ENCODE measurements around the gene JAZF1. TPM values are rescaled to one million over a fixed set of nuclear protein-coding genes. Genes with fewer than 3 reads are reported as not detected.

Gene JAZF1
- total and polyA plus RNA-seq, 10 of the 15 experiments (the other 5 are each of a cell fraction or from before 2014, with no cell fraction given): 0.04 to 0.82 (median 0.15) TPM; not detected in 3

DNA sequence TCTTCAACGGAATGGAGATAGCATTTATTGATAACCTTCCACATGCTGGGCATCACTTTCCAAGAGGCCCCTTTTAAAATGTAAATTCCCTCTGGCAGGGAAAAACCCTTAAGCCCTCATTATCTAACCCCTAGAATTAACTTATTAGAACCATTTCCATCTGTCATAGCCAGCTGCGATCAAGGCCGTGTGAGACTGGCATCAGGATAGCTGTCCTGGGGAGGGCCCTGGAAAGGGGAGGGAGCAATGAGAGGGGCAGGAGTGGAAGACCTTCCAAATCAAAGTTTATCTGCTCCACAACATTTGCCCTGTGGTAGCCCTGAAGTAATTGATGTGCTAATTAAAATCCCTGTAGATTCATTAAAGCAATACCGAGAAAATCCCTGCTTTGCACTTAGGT is 45.0 kb upstream of the JAZF1 start:
- H3K27ac ChIP-seq (ENCODE audit: control insufficient read depth, insufficient read depth): no peak overlapping the region
- H3K27me3 ChIP-seq (replicated peaks in 1 of 2; ENCODE audit: control insufficient read depth in 2 of 2, insufficient read depth in 2 of 2, low read length in 1 of 2): no peaks in the 10 kb centered on the region; a peak in 2 of 4 replicates
- intact Hi-C loops (cut with micrococcal nuclease; ENCODE audit: unreplicated experiment): no loop called here
- no peaks in the 10 kb centered on the region for H3K9me3 ChIP-seq (replicated peaks; ENCODE audit: control insufficient read depth, insufficient read depth, low read length)
- ATAC-seq (no peak), FAIRE-seq (no peak), DNase-seq (ENCODE audit: low read depth, low spot score) (no peak)
- in situ Hi-C loops (cut with MboI): no loop called here
- TF ChIP-seq, protein P1, sequence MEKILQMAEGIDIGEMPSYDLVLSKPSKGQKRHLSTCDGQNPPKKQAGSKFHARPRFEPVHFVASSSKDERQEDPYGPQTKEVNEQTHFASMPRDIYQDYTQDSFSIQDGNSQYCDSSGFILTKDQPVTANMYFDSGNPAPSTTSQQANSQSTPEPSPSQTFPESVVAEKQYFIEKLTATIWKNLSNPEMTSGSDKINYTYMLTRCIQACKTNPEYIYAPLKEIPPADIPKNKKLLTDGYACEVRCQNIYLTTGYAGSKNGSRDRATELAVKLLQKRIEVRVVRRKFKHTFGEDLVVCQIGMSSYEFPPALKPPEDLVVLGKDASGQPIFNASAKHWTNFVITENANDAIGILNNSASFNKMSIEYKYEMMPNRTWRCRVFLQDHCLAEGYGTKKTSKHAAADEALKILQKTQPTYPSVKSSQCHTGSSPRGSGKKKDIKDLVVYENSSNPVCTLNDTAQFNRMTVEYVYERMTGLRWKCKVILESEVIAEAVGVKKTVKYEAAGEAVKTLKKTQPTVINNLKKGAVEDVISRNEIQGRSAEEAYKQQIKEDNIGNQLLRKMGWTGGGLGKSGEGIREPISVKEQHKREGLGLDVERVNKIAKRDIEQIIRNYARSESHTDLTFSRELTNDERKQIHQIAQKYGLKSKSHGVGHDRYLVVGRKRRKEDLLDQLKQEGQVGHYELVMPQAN (conservative IDR thresholded peaks at IDR 0.05): no peak
- TF ChIP-seq YBX1 (IDR thresholded peaks at IDR 0.05) (no peak), CEBPB (IDR thresholded peaks at IDR 0.05; ENCODE audit: borderline replicate concordance in 1 of 2, low read depth in 2 of 2, low read length in 2 of 2) (no peak), PML (IDR thresholded peaks at IDR 0.05; ENCODE audit: low read length) (no peak), HDGF (IDR thresholded peaks at IDR 0.05) (no peak), SMAD1 (IDR thresholded peaks at IDR 0.05; ENCODE audit: low read depth, partially characterized antibody) (no peak), ZZZ3 (IDR thresholded peaks at IDR 0.05; ENCODE audit: control insufficient read depth, insufficient read length, low read depth) (no peak), SMAD5 (IDR thresholded peaks at IDR 0.05; ENCODE audit: low read depth) (no peak), ZBED1 (IDR thresholded peaks at IDR 0.05; ENCODE audit: borderline replicate concordance) (no peak), RAD51 (IDR thresholded peaks at IDR 0.05) (no peak)
- TF ChIP-seq, protein P2, sequence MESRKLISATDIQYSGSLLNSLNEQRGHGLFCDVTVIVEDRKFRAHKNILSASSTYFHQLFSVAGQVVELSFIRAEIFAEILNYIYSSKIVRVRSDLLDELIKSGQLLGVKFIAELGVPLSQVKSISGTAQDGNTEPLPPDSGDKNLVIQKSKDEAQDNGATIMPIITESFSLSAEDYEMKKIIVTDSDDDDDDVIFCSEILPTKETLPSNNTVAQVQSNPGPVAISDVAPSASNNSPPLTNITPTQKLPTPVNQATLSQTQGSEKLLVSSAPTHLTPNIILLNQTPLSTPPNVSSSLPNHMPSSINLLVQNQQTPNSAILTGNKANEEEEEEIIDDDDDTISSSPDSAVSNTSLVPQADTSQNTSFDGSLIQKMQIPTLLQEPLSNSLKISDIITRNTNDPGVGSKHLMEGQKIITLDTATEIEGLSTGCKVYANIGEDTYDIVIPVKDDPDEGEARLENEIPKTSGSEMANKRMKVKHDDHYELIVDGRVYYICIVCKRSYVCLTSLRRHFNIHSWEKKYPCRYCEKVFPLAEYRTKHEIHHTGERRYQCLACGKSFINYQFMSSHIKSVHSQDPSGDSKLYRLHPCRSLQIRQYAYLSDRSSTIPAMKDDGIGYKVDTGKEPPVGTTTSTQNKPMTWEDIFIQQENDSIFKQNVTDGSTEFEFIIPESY (IDR thresholded peaks at IDR 0.05): no peak
- TF ChIP-seq, protein P3, sequence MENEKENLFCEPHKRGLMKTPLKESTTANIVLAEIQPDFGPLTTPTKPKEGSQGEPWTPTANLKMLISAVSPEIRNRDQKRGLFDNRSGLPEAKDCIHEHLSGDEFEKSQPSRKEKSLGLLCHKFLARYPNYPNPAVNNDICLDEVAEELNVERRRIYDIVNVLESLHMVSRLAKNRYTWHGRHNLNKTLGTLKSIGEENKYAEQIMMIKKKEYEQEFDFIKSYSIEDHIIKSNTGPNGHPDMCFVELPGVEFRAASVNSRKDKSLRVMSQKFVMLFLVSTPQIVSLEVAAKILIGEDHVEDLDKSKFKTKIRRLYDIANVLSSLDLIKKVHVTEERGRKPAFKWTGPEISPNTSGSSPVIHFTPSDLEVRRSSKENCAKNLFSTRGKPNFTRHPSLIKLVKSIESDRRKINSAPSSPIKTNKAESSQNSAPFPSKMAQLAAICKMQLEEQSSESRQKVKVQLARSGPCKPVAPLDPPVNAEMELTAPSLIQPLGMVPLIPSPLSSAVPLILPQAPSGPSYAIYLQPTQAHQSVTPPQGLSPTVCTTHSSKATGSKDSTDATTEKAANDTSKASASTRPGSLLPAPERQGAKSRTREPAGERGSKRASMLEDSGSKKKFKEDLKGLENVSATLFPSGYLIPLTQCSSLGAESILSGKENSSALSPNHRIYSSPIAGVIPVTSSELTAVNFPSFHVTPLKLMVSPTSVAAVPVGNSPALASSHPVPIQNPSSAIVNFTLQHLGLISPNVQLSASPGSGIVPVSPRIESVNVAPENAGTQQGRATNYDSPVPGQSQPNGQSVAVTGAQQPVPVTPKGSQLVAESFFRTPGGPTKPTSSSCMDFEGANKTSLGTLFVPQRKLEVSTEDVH (IDR thresholded peaks at IDR 0.05; ENCODE audit: low read depth, partially characterized antibody): no peak
- TF ChIP-seq, protein P4, sequence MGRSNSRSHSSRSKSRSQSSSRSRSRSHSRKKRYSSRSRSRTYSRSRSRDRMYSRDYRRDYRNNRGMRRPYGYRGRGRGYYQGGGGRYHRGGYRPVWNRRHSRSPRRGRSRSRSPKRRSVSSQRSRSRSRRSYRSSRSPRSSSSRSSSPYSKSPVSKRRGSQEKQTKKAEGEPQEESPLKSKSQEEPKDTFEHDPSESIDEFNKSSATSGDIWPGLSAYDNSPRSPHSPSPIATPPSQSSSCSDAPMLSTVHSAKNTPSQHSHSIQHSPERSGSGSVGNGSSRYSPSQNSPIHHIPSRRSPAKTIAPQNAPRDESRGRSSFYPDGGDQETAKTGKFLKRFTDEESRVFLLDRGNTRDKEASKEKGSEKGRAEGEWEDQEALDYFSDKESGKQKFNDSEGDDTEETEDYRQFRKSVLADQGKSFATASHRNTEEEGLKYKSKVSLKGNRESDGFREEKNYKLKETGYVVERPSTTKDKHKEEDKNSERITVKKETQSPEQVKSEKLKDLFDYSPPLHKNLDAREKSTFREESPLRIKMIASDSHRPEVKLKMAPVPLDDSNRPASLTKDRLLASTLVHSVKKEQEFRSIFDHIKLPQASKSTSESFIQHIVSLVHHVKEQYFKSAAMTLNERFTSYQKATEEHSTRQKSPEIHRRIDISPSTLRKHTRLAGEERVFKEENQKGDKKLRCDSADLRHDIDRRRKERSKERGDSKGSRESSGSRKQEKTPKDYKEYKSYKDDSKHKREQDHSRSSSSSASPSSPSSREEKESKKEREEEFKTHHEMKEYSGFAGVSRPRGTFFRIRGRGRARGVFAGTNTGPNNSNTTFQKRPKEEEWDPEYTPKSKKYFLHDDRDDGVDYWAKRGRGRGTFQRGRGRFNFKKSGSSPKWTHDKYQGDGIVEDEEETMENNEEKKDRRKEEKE (IDR thresholded peaks at IDR 0.05): no peak
- TF ChIP-seq, protein P5, sequence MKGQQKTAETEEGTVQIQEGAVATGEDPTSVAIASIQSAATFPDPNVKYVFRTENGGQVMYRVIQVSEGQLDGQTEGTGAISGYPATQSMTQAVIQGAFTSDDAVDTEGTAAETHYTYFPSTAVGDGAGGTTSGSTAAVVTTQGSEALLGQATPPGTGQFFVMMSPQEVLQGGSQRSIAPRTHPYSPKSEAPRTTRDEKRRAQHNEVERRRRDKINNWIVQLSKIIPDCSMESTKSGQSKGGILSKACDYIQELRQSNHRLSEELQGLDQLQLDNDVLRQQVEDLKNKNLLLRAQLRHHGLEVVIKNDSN (IDR thresholded peaks at IDR 0.05; ENCODE audit: borderline replicate concordance, extremely low read length, insufficient read depth, low read depth, low read length): no peak
- no peaks in the 10 kb centered on the region for H3K4me1 ChIP-seq (ENCODE audit: control insufficient read depth, insufficient read depth, low read length)
- POLR2A ChIA-PET: no interaction called here
- no peaks in the 10 kb centered on the region for H4K20me1 ChIP-seq (ENCODE audit: control insufficient read depth, insufficient read depth)
- RAD21 ChIA-PET (ENCODE audit: unreplicated experiment): no interaction called here
- no peaks in the 10 kb centered on the region for H3K79me2 ChIP-seq (ENCODE audit: control insufficient read depth, insufficient read depth, low read length)
- H3K9ac ChIP-seq (ENCODE audit: control insufficient read depth, insufficient read depth, low read length): no peak overlapping the region
- no peaks in the 10 kb centered on the region for H3K36me3 ChIP-seq (ENCODE audit: control insufficient read depth in 2 of 2, insufficient read depth in 2 of 2, low read length in 1 of 2)
- no peak overlapping the region for H3K4me3 ChIP-seq
- no TSS peak for BruUV-seq (replicated peaks)
- no peak overlapping the region for H3K4me2 ChIP-seq (ENCODE audit: control insufficient read depth, insufficient read depth)
- CTCF ChIA-PET: no interaction called here
- no peak overlapping the region for H2AFZ ChIP-seq (ENCODE audit: control insufficient read depth, low read depth, low read length)
- WGBS (ENCODE audit: insufficient coverage, insufficient replicate concordance, low lambda C conversion rate, missing lambda C conversion rate): 59% methylated on average over 4 of the region's 4 CpGs
- SMC1A ChIA-PET (ENCODE audit: uncharacterized antibody, unreplicated experiment): no interaction called here
